NT2/D1 (cell line): ENCODE results near the gene SH2B3.
"Not testable (repeated sequence)": the region's sequence is repeated elsewhere in the genome, so short reads cannot be mapped to it uniquely, and the experiment has no call there.

Experiments
- SUZ12 ChIP-seq: IDR thresholded peaks from 2 replicates; pipeline ENCODE4 v1.6.1; 2011; ENCODE audit not compliant: insufficient read length, insufficient read depth; ENCODE audit errors: extremely low read depth
- YY1 ChIP-seq: IDR thresholded peaks from 2 replicates; pipeline ENCODE4 v1.6.1; 2011; ENCODE audit not compliant: insufficient read length, insufficient read depth
- ZNF274 ChIP-seq: IDR thresholded peaks from 2 replicates; pipeline ENCODE4 v1.6.1; 2011; ENCODE audit warnings: mild to moderate bottlenecking, low read depth, low read length

GRCh38 chr12:111402490-111402824 lies 3.3 kb upstream of the SH2B3 start:
- TF ChIP-seq ZNF274, SUZ12, YY1: not testable (repeated sequence)
